SK-N-SH (cell line): ENCODE data around the gene PCSK2. TPM values are rescaled to one million over a fixed set of nuclear protein-coding genes. Genes with fewer than 3 reads are reported as not detected.

ENCODE experiments used
- CTCF ChIA-PET: fragments of 300-600, 350-600 bp; formaldehyde crosslinking; extraction: SDS; loops from one replicate; lab custom pipeline; 2021; lab: Yijun Ruan, JAX
- POLR2A ChIA-PET: fragments of 350-600 bp; sonication (Branson Sonifier 250); formaldehyde crosslinking; extraction: SDS; loops from one replicate; lab custom pipeline; 2020; ENCODE audit warnings: antibody characterized with exemption, inconsistent platforms; lab: Yijun Ruan, JAX
- DNase-seq: peaks from one replicate; pipeline ENCODE4 v3.0.0; 2012
- H2AFZ ChIP-seq: fragments of 200-600 bp; sonication (generic); 2 replicates; pipeline ENCODE4 v1.8.1; 2016; ENCODE audit warnings: antibody characterized with exemption, mild to moderate bottlenecking, low read depth
- H3F3A ChIP-seq: fragments of 200-600 bp; sonication (generic); replicated peaks from 2 replicates; pipeline ENCODE3; 2016; ENCODE audit warnings: antibody characterized with exemption, mild to moderate bottlenecking; ENCODE audit not compliant: insufficient read depth
- H3K27ac ChIP-seq, 2 experiments: fragments of 200-500 bp in 1 of 2; fragments of 200-600 bp in 1 of 2; sonication (Bioruptor generic) in 1 of 2; sonication (generic), shearing (Covaris generic) in 1 of 2; 2 replicates each; pipeline versions ENCODE4 v1.5.1 to v1.6.1; 2014 to 2016; ENCODE audit warnings: low read depth in 2 of 2, inconsistent platforms in 1 of 2, low read length in 1 of 2, mild to moderate bottlenecking in 1 of 2, mixed read lengths in 1 of 2
- H3K27me3 ChIP-seq: fragments of 200-600 bp; sonication (generic), shearing (Covaris generic); 2 replicates; pipeline ENCODE4 v1.6.1; 2016; ENCODE audit warnings: mixed run types; ENCODE audit not compliant: insufficient read depth
- H3K36me3 ChIP-seq, 2 experiments: fragments of 200-500 bp in 1 of 2; fragments of 200-600 bp in 1 of 2; sonication (Bioruptor generic) in 1 of 2; sonication (generic) in 1 of 2; replicated peaks in 1 of 2; 2 replicates each; pipeline versions ENCODE3 to v1.5.1; 2014 to 2016; ENCODE audit warnings: low read length in 1 of 2, mild to moderate bottlenecking in 1 of 2; ENCODE audit not compliant: insufficient read depth in 2 of 2, control insufficient read depth in 1 of 2
- H3K4me1 ChIP-seq, 2 experiments: fragments of 200-500 bp in 1 of 2; fragments of 200-600 bp in 1 of 2; sonication (Bioruptor generic) in 1 of 2; sonication (generic), shearing (Covaris generic) in 1 of 2; 2 replicates each; pipeline versions ENCODE4 v1.5.1 to v1.6.1; 2014 to 2016; ENCODE audit warnings: low read depth in 1 of 2, low read length in 1 of 2, mixed run types in 1 of 2; ENCODE audit not compliant: insufficient read depth in 2 of 2, control insufficient read depth in 1 of 2
- H3K4me2 ChIP-seq: fragments of 200-600 bp; sonication (generic), shearing (Covaris generic); 2 replicates; pipeline ENCODE4 v1.6.1; 2017; ENCODE audit warnings: mixed run types
- H3K4me3 ChIP-seq, 2 experiments: fragments of 200-500 bp in 1 of 2; fragments of 200-600 bp in 1 of 2; sonication (Bioruptor generic) in 1 of 2; sonication (generic), shearing (Covaris generic) in 1 of 2; 2 replicates each; pipeline versions ENCODE4 v1.5.1 to v1.8.1; 2014 to 2016; ENCODE audit warnings: low read depth in 2 of 2, inconsistent platforms in 1 of 2, low read length in 1 of 2, mild to moderate bottlenecking in 1 of 2, mixed read lengths in 1 of 2, moderate library complexity in 1 of 2
- H3K79me2 ChIP-seq: fragments of 200-600 bp; sonication (generic); 2 replicates; pipeline ENCODE4 v1.8.1; 2017; ENCODE audit warnings: mild to moderate bottlenecking; ENCODE audit not compliant: insufficient read depth
- H3K9ac ChIP-seq: fragments of 200-600 bp; sonication (generic); 2 replicates; pipeline ENCODE4 v1.6.1; 2017; ENCODE audit warnings: mixed run types
- H3K9me2 ChIP-seq: fragments of 200-600 bp; sonication (generic); 2 replicates; pipeline ENCODE4 v1.6.1; 2017; ENCODE audit warnings: mixed run types
- H3K9me3 ChIP-seq: fragments of 200-600 bp; sonication (generic); 2 replicates; pipeline ENCODE4 v1.6.1; 2017; ENCODE audit warnings: mixed run types, mild to moderate bottlenecking, moderate library complexity
- H4K20me1 ChIP-seq: fragments of 200-600 bp; sonication (generic); 2 replicates; pipeline ENCODE4 v1.6.1; 2017; ENCODE audit warnings: mild to moderate bottlenecking, mixed run types; ENCODE audit not compliant: insufficient read depth
- CHD2 ChIP-seq: fragments of 150-350 bp; IDR thresholded peaks from 2 replicates; pipeline ENCODE4 v1.6.1; 2018; ENCODE audit warnings: low read length; ENCODE audit not compliant: partially characterized antibody
- CTCF ChIP-seq: fragments of 200-600 bp; sonication (generic); IDR thresholded peaks from 2 replicates; pipeline ENCODE4 v1.6.1; 2017; ENCODE audit warnings: antibody characterized with exemption, mild to moderate bottlenecking, moderate library complexity
- EP300 ChIP-seq, 2 experiments: IDR thresholded peaks; 2 replicates each; pipeline versions ENCODE4 v1.4.0 to v1.6.1; 2012; ENCODE audit warnings: borderline replicate concordance in 1 of 2, low read depth in 1 of 2, low read length in 1 of 2
- EZH2phosphoT487 ChIP-seq: fragments of 200-600 bp; sonication (generic); IDR thresholded peaks from 2 replicates; pipeline ENCODE4 v1.6.1; 2017; ENCODE audit warnings: low read depth, mixed run types, mild to moderate bottlenecking, antibody characterized with exemption, moderate library complexity, borderline replicate concordance
- FOSL2 ChIP-seq: IDR thresholded peaks from 2 replicates; pipeline ENCODE4 v1.4.0; 2012; ENCODE audit warnings: low read depth, mild to moderate bottlenecking, moderate library complexity, borderline replicate concordance
- FOXJ3 ChIP-seq: sonication (generic); formaldehyde crosslinking; IDR thresholded peaks from 2 replicates; pipeline ENCODE4 v1.5.1; 2020; ENCODE audit warnings: mild to moderate bottlenecking, missing genetic modification reagents
- FOXM1 ChIP-seq: IDR thresholded peaks from 2 replicates; pipeline ENCODE4 v1.4.0; 2012; ENCODE audit warnings: low read depth, mild to moderate bottlenecking
- MEF2A ChIP-seq: IDR thresholded peaks from 2 replicates; pipeline ENCODE4 v1.4.0; 2012; ENCODE audit warnings: low read depth, borderline replicate concordance
- MXI1 ChIP-seq: IDR thresholded peaks from 2 replicates; pipeline ENCODE4 v1.6.1; 2012; ENCODE audit warnings: mild to moderate bottlenecking, low read depth, low read length, improper control_type of control experiment
- PBX3 ChIP-seq: IDR thresholded peaks from 2 replicates; pipeline ENCODE4; 2012
- POLR2AphosphoS5 ChIP-seq: IDR thresholded peaks from 2 replicates; pipeline ENCODE4 v1.6.1; 2012; ENCODE audit warnings: low read depth, low read length
- RFX5 ChIP-seq: IDR thresholded peaks from 2 replicates; pipeline ENCODE4 v1.6.1; 2012; ENCODE audit warnings: mild to moderate bottlenecking, improper control_type of control experiment, low read length
- SIN3A ChIP-seq: IDR thresholded peaks from 2 replicates; pipeline ENCODE4 v1.6.1; 2012; ENCODE audit warnings: low read depth, mild to moderate bottlenecking, low read length, moderate library complexity, borderline replicate concordance
- TCF12 ChIP-seq: IDR thresholded peaks from 2 replicates; pipeline ENCODE4 v1.4.0; 2012
- USF2 ChIP-seq: fragments of 150-350 bp; IDR thresholded peaks from 2 replicates; pipeline ENCODE4 v1.6.1; 2017; ENCODE audit warnings: antibody characterized with exemption, low read length, low read depth, borderline replicate concordance
- YY1 ChIP-seq: IDR thresholded peaks from 2 replicates; pipeline ENCODE4 v1.4.0; 2012; ENCODE audit warnings: low read depth, mild to moderate bottlenecking
- WGBS: methylation state at CpG from one replicate; pipeline ENCODE4 v1.1.6; 2017; ENCODE audit warnings: low lambda C conversion rate; 5-methylcytosine and 5-hydroxymethylcytosine counted together
- polyA plus RNA-seq, 3 experiments: library from polyadenylated mRNA; depleted of rRNA; stranded (reverse); fragments of >200 nt; gene quantifications; 2 replicates each; pipeline ENCODE4 v1.2.3, GENCODE V29; 2012

PCSK2 gene
- polyA plus RNA-seq, 1 of the 3 experiments (the other 2 are of a cell fraction): not detected

GRCh38 chr20:17453592-17453991 lies 226.8 kb downstream of the PCSK2 start:
- Histone ChIP-seq H3K79me2 (no peaks in the 10 kb centered on the region), H3K9ac (no peak overlapping the region), H3K9me2 (no peaks in the 10 kb centered on the region), H3K4me1 (no peaks in the 10 kb centered on the region), H3K4me3 (no peak overlapping the region), H3K36me3 (no peaks in the 10 kb centered on the region), H2AFZ (no peak overlapping the region), H3K27ac (no peak overlapping the region), H3K27me3 (no peaks in the 10 kb centered on the region), H4K20me1 (no peaks in the 10 kb centered on the region), H3K4me2 (no peak overlapping the region), H3K9me3 (no peaks in the 10 kb centered on the region), H3F3A (no peaks in the 10 kb centered on the region)
- POLR2A ChIA-PET: no interaction called here
- CTCF ChIA-PET: interaction anchor here (1.2 to 1.3 kb wide), 2 partner anchors 22 to 650 kb away, joined by 3 to 10 read pairs; no protein-coding TSS in a partner anchor
- no peak for TF ChIP-seq SIN3A
- TF ChIP-seq FOSL2: no peak
- no peak for TF ChIP-seq CTCF
- TF ChIP-seq EP300 (IDR thresholded peaks at IDR 0.05; ENCODE audit: borderline replicate concordance in 1 of 2, low read depth in 1 of 2, low read length in 1 of 2): no peak
- TF ChIP-seq EZH2phosphoT487: no peak
- no peak for TF ChIP-seq MEF2A
- no peak for TF ChIP-seq RFX5
- TF ChIP-seq FOXM1: no peak
- no peak for TF ChIP-seq MXI1
- no peak for TF ChIP-seq TCF12
- no peak for TF ChIP-seq PBX3
- no peak for TF ChIP-seq POLR2AphosphoS5
- no peak for TF ChIP-seq USF2
- no peak for TF ChIP-seq FOXJ3 (CRISPR knock-in tag)
- TF ChIP-seq CHD2: no peak
- TF ChIP-seq YY1: no peak
- DNase-seq: no peak
- 46% methylated on average over 16 of the region's 22 CpGs for WGBS
